ENCODE measurements around the gene ABCD1.
"Not testable (repeated sequence)": the region's sequence is repeated elsewhere in the genome, so short reads cannot be mapped to it uniquely, and the experiment has no call there.

Gene ABCD1

DNA sequence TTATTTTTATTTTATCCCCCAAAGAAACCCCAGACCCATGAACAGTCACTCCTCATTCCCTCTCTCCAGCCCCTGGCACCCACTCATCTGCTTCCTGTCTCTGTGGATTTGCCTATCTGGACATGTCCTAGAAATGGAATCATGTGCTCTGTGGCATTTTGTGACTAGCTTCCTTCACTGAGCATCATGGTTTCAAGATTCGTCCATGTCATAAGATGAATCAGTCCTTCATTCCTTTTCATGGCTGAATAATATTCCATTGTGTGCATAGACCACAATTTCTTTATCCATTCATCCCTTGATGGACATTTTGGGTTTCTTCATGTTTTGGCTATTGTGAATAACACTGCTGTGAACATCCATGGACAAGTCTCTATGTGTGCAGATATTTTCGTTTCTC, 10.2 kb downstream of the ABCD1 start:
- no peak for DNase-seq (ENCODE audit: low spot score)

DNA sequence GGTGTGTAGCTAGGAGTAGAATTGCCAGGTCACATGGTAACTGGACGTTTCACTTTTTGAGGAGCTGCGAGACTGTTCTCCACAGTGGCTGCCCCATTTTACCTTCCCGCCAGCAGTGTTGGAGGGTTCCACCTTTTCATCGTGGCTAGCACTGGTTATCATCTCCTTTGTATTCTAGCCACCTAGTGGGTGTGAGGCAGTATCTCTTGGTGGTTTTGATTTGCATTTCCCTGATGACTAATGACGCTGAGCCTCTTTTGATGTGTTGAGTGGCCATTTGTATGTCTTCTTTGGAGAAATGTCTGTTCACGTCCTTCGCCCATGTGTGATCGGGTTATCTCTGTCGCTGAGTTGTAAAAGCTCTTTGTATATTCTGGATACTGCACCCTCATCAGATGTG, 10.6 kb downstream of the ABCD1 start:
- DNase-seq (ENCODE audit: low spot score) = no peak

DNA sequence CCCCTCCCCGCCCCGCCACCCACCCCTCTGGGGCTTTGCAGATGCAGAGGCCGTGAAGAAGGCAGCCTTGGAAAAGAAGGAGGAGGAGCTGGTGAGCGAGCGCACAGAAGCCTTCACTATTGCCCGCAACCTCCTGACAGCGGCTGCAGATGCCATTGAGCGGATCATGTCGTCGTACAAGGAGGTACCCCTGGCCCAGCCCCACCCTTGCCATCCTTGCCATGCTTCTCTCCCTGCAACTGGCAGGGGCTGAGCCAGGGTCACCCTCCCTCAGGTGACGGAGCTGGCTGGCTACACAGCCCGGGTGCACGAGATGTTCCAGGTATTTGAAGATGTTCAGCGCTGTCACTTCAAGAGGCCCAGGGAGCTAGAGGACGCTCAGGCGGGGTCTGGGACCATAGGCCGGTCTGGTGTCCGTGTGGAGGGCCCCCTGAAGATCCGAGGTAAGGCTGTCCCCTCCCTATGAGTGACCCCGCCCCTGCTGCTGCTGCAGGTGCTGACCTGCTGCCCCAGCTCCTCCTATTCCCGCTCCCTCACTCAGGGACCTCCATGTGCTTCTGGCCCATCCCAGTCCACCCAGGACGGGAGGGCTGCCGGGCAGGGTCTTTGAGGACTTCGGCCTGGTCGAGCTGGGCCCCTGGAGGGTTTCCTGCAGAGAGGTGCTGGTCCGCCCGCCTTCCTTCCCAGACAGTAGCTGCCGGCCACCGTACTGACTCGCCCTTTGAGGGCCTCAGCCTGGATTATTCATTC, 11.6 kb downstream of the ABCD1 start:
- DNase-seq (ENCODE audit: low spot score) = no peak

DNA sequence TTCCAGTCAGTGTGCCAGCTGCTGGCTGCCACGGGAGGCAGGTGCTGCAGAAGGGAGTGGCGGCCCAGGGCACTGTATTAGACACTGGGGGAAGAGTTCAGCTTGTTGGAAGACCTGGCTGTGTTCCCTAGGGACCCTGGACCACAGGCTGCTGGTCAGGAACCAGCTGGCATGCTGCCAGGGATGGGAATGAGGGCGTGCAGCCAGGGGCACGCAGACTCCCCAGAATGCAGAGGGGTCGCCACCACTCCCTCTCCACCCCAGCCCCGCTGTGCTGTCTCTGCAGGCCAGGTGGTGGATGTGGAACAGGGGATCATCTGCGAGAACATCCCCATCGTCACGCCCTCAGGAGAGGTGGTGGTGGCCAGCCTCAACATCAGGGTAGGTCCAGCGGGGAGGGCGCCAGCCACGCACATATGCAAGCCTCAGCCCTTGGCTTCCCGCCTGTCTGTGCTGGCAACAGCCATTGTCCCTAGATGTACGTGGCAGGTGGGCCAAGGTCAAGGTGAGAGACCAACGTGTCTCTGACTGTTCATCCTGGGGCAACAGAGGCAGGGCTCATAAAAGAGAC, 12.3 kb downstream of the ABCD1 start:
- DNase-seq (ENCODE audit: low spot score) = no peak

DNA sequence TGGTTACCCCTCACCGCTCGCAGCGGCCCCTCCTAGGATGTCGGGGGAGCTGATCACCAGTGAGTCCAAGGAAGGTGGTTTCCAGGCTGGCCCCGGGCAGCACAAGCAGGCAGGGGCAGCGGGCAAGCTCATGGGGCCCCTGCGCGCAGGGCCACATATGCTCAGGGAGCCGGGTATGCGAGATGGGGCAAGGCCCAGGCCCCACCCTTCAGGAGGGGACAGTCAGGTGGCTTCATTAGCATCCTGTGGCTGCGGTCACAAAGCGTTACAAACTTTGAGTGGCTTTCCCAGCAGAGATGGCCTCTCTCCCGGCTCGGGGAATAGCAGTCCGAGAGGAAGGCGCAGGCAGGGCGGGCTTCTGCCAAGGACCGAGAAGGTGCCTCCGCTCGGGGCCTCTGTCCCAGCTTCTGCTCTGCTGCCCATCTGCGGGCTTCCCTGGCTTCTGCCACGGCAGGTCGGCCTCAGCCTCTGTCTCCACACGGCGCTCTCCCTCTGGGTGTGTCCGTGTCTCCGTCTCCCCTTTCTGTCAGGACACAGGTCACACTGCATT, 13.5 kb downstream of the ABCD1 start:
- DNase-seq (ENCODE audit: low spot score) = no peak

DNA sequence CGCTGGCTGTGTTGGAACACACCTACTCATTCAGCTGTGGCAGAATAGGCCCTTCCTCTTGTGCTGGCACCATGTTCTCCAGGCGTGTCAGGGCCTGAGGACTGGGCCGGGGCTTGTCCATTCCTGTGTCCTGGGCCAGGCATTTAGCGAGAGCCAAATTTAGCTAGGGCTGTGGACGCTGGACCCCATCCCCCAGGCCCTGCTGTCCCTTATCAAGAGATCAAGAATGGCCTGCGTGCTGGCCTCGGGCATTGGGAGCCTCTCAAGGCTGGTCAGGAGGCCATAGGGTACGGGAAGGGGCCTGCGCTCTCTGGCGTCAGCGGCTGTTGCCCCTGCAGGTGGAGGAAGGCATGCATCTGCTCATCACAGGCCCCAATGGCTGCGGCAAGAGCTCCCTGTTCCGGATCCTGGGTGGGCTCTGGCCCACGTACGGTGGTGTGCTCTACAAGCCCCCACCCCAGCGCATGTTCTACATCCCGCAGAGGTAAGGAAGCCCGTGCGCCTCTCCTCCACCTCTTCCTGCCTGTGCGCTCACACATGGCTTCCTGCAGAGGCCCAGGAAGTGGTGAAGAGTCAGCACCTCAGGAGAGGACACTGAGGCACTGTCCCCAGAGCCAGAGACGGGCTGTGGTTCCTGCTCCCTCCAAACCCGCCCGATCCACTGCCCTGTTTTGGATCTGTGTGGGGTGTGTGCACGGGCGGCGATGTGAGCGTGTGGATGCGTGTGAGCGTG, 15.3 kb downstream of the ABCD1 start:
- DNase-seq (ENCODE audit: low spot score) = no peak

DNA sequence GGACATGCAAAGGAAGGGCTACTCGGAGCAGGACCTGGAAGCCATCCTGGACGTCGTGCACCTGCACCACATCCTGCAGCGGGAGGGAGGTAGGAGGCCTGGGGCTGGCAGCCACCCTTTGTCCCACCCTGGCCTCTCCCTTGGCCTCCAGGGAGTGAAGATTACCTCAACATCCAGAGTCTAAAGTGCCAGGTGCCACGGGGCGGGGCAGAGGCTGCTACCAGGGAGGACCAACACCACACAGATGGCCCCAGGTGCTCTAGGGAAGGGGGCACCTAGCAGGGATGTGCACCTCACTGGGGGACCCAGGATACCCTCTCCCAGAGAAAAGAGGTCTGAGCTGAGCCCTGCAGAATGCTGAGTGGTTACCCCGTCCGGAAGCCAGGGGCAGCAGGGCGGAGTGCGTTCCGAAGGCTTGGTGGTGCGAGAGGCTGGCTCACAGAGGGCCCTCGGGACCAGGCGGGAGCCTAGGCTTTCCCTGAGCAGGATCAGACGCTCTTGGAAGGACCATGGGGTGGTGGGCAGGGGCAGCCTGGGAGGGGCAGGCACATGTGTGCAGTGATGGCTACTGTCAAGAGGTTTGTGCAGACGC, 16.1 kb downstream of the ABCD1 start:
- DNase-seq (ENCODE audit: low spot score) = no peak

DNA sequence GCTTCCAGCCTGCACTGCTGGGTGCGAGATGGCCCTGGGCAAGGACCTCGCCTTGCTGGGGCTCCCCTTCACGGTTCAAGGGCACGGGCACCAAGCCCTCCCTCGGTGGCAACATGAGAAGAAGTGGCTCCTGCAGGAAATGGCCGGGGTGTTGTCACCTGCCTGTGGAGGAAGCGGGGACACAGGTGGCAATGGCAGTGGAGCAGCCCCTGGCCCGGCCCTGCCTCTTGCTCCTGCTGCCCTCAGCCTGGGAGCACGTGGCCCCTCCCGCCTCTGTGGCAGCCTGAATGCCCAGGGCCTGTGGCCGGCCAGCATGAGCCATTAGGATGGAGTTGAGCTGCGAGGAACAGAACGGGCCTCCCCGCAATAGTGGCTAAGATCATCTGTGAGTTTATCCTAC, 16.8 kb downstream of the ABCD1 start:
- DNase-seq (ENCODE audit: low spot score) = no peak

DNA sequence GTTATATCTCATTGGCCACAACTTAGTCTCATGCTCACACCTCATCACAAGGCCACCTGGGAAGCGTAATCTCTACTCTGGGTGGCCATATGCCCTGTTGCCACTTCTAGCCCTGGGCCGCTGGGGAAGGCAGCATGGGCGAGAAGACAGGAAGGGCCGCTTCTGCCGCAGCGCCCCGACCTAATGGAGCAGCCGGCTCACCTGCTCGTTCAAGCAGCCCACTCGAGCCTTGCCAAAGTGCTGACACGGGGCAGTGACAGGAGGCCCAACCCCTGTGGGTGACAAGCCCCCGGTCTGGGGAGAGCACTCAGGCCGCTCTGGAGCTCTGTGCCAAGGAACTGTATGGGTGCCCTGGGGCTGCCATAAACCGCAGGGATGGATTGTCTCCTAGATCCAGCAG, 17.5 kb downstream of the ABCD1 start:
- not testable (repeated sequence) for DNase-seq (ENCODE audit: low spot score)

DNA sequence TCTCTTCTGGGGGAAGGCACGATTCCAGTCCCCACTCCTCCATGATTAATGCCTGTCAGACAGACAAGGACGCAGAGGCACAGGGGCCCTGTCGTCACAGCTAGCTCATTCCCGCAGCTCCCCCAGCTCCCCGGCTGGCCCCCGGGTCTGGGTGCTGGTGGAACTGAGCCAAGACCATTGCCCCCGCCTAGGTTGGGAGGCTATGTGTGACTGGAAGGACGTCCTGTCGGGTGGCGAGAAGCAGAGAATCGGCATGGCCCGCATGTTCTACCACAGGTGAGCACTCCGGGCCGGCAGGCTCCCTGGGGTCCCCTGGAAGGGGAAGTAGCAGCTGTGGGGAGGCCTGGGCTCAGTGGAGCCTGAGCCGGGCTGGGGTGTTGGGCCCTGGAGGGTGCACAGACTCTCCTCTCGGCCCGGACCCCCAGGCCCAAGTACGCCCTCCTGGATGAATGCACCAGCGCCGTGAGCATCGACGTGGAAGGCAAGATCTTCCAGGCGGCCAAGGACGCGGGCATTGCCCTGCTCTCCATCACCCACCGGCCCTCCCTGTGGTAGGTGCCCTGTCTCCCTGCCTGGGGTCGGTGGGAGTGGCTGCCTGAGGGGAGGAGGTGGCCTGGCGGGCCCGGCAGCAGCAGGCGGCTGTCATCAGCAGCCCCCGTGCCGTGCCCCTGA, 18.3 kb downstream of the ABCD1 start:
- not testable (repeated sequence) for DNase-seq (ENCODE audit: low spot score)

DNA sequence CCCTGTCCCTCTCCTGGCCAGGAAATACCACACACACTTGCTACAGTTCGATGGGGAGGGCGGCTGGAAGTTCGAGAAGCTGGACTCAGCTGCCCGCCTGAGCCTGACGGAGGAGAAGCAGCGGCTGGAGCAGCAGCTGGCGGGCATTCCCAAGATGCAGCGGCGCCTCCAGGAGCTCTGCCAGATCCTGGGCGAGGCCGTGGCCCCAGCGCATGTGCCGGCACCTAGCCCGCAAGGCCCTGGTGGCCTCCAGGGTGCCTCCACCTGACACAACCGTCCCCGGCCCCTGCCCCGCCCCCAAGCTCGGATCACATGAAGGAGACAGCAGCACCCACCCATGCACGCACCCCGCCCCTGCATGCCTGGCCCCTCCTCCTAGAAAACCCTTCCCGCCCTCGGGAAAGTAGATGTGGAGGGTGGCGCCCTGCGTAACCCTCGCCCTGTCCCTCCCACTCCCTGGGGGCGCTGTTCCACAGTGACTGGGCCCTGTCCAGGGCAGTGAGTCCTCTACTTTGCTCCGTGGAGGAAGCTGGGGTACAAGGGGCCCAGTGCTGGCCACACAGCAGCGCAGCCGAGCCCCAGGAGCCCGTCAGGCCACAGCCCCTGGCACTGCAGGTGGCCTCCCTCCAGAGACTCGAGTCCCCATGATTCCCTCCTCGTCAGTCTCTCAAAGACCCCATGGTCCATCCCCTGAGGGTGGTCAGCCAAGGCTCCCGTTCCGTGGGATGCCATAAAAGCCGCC, 19.0 kb downstream of the ABCD1 start:
- not testable (repeated sequence) for DNase-seq (ENCODE audit: low spot score)

DNA sequence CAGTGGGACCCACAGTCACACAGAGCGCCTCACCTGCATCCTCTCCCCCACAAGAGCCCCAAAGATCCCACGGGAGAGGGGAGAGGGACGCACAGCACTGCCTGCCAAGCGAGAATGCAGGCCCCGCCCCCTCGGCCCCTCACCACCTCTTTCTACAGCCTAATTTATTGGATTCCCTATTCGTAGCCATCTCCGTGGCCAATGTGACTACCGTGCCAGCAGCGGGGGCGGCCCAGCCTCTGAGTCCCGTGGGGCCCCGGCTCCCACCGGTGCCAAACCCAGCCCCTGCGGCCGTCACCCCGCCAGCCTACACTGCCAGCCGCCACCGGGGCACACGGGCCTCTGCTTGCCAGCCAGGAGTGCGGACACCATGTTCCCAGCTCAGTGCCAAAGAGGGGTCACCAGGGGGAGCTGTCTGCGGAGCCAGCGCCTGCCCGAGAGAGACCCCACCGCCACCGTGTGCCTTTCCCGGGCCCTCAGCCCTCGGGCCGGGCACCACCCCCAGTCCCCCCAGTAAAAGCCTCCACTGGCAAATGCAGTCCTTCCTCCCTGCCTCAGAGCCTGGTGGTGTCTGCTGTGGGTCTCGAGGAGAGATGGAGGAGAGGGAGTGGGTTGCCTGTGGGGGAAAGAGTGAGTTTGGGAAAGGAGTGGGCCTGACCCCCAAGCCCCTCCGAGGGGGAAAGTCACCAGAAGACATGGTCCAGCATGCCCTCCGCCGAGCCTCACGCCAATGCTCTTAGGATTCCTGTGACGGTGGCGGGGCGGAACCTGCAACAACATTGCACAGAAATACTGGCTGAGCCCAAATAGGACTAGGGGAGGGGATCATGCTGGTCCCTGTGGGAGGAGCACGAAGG, 19.8 kb downstream of the ABCD1 start:
- no peak for DNase-seq (ENCODE audit: low spot score)

DNA sequence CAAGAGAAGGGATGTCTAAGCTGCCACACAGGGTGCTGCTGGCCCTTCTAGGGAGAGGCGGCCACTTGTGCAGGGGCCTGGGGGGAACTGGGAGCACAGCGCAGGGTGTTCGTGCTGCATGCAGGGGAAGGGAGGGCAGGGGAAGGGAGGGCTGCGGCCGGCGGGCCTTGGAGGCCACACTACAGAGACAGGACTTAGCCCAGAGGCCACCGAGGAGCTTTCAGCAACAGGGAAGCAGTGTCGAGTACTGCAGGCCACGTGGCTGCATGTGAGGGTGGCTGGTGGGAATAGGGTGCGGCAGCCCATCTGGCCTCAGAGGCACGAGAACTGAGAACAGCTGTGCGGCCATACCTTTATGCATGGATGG, 20.4 kb downstream of the ABCD1 start:
- not testable (repeated sequence) for DNase-seq (ENCODE audit: low spot score)

DNA sequence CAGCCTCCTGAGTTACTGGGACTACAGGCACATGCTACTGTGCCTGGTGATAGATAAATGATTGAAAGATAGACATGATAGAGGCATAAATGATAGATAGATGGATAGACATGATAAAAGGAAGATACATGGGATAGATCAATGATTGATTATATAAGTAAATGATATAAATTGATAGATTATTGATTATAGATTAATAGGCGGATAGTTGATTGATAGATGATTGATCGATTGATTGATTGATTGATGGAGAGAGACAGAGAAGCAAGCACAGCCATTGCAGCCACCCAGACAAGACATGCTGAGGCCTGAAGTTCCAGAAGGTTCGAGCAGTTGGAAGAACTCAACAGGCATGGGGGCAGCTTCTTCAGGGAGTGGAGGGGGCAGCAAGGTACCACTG, 21.7 kb downstream of the ABCD1 start:
- DNase-seq (ENCODE audit: low spot score) = no peak

DNA sequence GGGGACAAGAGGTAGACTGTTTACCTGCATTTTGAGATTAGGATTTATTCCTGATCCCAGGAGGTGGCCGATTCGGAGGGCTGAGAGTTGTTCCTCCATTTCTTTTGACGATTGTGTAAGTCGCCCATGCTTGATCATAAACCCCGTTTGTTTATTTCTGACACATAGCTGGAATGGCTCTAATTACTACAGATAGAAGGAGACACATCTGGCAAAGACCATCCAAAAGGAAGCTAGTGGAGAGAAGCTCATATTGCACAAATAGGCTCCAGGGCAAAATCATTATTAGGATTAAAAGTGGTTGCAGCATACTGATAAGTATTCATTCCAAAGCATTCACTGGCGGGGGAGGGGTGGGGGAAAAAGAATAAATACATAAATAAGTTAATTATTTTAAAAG, 22.3 kb downstream of the ABCD1 start:
- not testable (repeated sequence) for DNase-seq (ENCODE audit: low spot score)

DNA sequence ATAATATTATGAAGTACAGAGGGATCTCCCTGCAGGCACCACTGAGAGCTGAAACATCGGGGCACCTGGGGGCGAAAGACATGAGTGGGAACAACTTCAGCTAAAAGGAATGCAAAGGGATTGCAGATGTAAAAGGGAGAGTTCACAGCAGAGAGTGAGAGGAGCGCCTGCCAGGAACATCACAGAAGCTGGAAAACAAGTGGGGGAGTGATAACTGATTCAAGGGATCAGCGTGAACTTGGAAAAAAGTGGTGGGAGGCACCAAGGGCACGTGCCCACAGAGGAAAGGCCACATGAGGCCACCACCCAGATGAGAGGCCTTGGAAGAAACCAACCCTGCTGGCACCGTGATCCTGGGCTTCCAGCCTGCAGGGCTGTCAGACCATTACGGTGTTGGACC, 24.4 kb downstream of the ABCD1 start:
- DNase-seq (ENCODE audit: low spot score) = not testable (repeated sequence)

DNA sequence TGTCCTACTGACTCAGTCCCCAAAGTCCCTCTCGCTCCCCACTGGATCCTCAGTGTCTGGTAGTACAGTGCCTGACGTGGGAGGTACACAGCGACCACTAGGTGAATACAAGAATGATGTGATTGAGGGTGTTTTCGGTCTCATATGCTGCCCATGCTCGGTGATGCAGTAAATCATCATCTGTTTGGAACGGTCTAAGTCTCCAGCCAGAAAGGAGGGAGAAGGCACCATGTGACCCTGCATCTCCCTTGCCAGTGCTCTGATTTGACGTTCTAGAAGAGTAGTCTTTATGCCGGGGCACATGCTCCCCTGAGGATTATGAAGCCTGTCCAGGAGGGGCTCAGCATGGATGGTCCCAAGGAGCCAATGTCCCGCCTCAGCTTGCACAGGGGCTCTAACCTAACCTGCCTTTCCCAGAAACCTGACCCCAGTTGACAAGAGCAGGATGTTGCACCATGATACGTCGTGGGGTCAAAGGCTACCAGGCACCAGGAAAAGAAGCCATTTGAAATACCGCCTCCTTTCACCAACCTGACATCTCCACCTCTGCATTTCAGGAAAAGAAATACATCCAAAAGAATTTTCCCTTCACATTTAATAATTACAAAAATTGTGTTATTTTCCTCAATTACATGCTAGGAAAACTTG, 25.6 kb downstream of the ABCD1 start:
- DNase-seq (ENCODE audit: low spot score) = no peak

DNA sequence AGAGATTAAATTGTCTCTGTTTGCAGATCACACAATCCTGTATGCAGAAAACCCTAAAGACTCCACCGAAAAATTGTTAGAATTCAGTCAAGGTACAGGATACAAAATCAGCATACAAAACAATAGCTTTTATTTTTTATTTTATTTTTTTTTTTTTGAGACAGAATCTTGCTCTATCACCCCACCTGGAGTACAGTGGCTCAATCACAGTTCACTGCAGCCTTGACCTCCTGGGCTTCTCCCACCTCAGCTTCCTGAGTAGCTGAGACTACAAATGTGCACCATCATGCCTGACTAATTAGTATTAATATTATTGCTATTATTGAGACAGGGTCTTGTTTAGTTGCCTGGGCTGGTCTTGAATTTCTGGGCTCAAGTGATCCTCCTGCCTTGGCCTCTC, 30.5 kb downstream of the ABCD1 start:
- no peak for DNase-seq (ENCODE audit: low spot score)

DNA sequence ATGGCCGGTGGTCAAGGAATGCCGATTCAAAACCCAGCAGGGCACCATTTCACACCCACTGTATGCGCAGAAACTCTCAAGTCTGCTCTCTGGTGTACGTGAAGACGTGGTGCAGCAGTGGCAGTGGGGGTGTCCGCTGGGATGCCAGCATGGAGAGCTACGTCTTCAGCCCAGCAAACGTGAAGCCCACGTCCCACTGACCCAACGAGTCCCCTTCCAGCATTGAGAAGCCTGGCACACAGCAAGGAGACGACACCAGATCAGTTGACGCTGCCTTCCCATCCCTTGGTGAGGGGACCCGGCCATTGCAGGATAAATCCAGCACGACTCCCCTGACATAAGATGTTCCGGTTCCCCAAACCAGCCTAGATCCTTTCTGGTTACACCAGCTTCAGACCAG, 37.2 kb downstream of the ABCD1 start:
- DNase-seq (ENCODE audit: low spot score) = no peak

DNA sequence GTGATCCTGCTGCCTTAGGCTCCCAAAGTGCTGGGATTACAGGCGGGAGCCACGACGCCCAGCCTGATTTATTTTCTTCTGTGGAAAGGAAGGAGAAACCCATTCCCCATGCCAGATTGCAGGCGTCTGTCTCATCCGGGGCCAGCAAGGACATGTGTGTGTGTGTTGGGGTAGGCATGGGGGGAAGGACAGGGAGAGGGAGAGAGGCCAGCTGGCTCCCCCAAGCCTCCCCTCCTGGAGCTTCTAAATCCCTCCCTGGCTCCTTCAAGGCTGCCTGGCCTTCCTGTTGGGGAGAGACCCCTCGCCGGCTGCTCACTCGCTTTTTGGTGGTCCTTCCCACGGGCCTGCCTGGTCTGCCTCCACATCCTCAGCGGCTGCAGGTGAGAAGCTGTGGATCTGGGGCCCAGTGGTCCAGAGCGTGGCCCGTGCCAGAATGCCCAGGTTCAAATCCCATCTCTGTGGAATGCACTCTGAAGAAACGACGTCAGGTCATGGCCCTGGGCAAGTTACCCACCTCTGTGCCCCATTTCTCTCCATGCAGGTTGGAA, 38.0 kb downstream of the ABCD1 start:
- DNase-seq (ENCODE audit: low spot score) = no peak

Measured in AG20443 (cell line).